GM18508 (cell line): ENCODE measurements around the gene METTL5.
"Not testable (repeated sequence)": the region's sequence is repeated elsewhere in the genome, so short reads cannot be mapped to it uniquely, and the experiment has no call there.

ENCODE experiments used
- ATAC-seq: cut with Tn5 transposase; IDR thresholded peaks from one replicate; pipeline ENCODE4 v1.9.1; 2021; ENCODE audit warnings: moderate number of reproducible peaks; ENCODE audit not compliant: insufficient read depth, unreplicated experiment

The METTL5 gene

DNA sequence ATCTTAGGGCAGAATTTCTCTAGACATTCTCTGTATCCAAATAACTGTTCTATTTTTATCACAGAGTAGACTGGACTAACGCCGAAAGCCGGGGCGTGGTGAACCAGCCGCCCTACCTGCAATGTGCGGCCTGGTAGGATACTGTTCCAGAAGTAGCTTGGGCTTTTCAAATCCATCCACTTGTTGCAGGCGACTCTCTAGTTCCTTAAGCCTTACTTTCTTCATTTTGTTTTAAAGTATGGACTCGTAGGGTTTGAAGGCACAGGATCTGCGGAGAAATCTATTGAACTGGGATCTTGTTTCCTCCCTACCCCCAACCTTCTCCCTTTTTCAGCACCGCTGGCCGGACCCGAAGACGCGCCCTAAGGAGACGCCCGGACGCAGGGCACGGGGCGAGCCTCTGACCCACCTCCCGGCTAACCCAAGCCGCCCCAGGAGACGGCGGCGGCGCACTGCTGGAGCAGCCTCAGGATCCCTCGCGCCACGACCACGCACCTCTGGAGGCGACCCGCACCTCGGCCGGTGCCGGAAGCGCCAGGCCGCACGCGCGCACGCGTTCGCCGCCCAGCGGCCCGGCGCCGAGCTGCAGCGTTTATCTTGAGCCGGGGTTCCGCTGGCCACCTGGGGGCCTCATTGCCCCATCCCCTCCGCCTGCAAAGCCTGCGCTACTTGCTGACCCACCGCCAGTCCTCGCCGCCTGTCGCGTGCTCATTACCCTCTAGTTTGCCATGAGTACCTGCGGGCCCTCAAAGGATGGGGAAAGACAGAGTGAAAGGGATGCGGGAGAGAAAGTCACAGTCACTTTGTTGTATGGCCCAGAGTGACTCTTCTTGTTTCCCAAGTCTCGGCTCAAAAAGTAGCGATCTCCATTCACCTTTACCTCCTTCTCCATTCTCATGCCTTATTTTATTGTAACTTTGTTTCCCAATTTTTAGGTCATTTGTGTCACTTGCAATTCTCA is at the start of gene METTL5:
METTL5 (minus strand) TSS at position 533 of the 961 bp plus-strand sequence; CDS start at position 225, 308 bp downstream.
- no peak for ATAC-seq

DNA sequence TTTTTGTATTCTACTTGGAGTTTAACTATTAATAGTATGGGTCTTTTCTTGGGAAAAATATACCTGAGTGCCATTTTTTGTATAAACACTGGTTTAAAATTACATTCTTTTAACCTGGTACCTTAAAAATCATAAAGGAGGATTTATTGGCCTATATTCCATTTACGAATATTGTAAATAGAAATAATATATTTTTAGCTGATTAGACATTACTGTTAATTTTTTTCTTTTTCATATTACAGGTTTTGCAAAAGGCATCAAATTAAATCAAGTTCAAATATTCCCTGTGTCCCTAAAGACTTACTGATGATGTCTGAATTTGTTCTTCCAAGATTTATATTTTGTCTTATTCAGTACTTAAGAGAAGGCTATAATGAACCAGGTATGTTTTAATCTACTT is 47.3 kb upstream of the METTL5 start:
- no peak for ATAC-seq

DNA sequence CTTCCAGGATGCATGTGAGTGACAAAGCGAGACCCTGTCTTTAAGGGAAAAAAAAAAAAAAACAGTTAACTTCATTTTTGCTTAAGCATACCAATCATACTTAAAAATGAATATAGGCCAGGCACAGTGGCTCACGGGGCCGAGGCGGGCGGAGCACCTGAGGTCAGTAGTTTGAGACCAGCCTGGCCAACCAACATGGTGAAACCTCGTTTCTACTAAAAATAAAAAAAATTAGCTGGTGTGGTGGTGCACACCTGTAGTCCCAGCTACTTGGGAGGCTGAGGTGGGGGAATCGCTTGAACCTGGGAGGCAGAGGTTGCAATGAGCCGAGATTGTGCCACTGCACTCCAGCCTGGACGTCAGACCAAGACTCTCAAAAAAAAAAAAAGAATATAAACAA is 46.7 kb upstream of the METTL5 start:
- not testable (repeated sequence) for ATAC-seq

DNA sequence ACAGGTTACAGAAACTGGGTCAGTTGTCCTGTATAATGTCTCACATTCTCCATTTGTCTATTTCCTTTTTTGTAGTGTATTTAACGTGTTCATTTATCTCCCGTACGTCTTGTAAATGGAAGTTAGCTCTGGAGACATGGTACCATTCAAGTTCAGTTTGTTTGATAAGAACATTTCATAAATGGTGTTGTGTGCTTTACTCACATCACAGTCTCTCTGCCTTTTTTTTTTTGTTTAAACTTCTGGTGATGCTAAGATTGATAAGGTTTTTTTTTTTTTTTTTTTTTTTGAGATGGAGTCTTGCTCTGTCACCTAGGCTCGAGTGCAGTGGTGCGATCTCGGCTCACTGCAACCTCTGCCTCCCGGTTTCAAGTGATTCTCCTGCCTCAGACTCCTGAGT is 44.2 kb upstream of the METTL5 start:
- no peak for ATAC-seq

DNA sequence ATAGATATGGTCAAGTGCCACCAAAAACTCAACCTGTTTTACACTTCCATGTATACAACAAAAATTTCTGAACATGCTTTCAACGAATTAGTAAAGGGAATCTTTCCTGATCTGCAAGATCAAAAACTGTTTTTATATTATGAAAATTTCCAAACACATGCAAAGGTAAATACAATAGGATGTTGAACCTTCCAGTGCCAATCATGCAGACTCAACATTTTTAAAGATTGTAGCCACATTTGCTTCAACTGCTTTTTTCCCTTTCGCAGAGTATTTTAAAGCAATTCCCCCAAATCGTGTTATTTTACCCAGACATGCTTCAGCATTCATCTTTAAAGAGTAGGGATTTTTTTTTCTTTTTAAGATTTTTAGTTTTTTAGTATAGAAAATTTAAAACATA is 42.9 kb upstream of the METTL5 start:
- no peak for ATAC-seq

DNA sequence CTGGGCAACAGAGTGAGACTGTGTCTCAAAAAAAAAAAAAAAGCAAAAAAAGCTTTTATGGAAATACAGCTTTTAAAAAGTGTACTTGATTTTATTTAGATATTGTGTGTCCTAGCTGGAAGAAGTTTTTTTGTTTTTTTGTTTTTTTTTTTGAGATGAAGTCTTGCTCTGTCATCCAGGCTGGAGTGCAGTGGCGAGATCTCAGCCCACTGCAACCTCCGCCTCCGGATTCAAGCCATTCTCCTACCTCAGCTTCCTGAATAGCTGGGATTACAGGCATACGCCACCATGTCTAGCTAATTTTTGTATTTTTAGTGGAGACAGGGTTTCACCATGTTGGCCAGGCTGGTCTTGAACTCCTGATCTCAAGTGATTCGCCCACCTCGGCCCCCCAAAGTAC is 41.5 kb upstream of the METTL5 start:
- not testable (repeated sequence) for ATAC-seq

DNA sequence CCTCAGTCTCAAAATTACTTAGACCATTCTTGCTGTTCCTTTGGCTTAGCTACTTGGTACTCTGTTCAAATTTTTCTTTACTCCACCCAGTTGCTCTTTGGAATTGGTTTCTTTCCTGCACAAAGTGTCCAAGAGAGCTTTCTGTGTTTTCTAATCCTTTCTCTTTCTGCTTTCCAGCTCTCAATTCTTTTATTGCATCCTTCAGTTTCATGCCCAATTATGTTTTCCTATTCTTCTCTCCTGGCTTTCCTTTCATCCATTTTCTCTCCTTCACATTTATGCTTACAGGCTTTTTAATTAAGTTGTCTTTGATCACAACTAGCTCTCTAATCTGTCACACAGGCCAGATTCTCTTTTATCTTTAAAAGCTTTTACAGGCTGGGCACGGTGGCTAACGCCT is 40.8 kb upstream of the METTL5 start:
- no peak for ATAC-seq

DNA sequence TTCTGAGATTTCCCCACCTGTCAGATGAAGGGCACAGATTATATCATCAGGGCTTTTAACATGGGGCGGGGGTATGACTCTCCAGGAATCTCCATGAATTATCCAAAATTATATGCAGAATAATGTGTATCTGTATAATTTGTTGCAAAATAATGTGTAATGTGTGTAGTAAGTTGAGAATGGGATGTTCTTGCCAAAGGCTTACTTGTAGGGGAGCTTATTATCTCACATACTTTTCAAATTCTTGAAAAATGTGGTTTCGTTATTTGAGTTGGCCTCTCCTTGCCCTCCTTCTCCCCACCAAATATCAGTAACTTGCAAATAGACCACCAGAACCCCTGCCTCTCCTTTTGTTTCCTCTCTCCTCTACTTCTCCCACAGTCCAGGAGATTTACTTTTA is 38.1 kb upstream of the METTL5 start:
- ATAC-seq: no peak

DNA sequence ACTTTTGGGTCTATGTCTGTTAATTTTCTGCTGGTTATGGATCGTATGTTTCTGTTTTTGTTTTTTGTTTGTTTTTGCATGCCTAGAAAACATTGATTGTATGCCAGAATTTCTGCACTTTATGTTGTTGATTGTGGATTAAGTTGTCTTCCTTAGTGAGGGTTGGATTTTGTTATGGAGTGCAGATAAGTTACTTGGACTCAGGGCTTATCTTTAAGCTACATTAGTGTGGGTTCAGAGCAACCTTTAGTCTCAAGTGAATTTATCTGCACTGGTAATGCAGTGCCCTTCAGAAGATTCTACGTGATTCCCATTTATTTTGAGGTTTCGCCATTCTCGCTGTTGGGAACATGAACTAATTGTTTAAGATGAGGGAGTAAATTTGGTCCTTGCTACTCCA is 35.4 kb upstream of the METTL5 start:
- no peak for ATAC-seq

DNA sequence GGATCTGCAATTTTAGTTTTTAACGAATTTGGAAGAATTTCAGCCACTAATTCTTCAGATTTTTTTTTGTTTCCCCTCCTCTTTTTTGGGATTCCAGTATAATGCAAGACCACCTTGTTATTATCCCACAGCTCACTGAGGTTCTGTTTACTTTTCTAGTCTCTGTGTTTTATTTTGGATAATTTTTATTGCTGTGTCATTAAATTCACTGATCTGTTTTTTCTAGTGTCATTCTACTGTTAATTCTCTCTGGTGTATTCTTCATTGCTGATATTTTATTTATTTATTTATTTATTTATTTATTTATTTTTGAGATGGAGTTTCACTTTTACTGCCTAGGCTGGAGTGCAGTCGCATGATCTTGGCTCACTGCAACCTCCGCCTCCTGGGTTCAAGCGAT is 34.7 kb upstream of the METTL5 start:
- ATAC-seq: no peak

DNA sequence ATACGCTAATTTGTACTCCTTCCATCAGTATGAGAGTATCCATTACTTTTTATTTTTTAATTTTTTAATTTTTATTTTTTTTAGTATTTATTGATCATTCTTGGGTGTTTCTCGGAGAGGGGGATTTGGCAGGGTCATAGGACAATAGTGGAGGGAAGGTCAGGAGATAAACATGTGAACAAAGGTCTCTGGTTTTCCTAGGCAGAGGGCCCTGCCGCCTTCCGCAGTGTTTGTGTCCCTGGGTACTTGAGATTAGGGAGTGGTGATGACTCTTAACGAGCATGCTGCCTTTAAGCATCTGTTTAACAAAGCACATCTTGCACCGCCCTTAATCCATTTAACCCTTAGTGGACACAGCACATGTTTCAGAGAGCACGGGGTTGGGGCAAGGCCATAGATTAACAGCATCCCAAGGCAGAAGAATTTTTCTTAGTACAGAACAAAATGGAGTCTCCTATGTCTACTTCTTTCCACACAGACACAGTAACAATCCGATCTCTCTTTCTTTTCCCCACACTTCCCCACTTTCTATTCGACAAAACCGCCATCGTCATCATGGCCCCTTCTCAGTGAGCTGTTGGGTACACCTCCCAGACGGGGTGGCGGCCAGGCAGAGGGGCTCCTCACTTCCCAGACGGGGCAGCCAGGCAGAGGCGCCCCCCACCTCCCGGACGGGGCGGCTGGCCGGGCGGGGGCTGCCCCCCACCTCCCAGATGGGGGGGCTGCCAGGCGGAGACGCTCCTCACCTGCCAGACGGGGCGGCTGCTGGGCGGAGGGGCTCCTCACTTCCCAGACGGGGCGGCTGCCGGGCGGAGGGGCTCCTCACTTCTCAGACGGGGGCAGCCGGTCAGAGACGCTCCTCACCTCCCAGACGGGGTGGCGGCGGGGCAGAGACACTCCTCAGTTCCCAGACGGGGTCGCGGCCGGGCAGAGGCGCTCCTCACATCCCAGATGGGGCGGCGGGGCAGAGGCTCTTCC is 30.9 kb upstream of the METTL5 start:
- not testable (repeated sequence) for ATAC-seq

DNA sequence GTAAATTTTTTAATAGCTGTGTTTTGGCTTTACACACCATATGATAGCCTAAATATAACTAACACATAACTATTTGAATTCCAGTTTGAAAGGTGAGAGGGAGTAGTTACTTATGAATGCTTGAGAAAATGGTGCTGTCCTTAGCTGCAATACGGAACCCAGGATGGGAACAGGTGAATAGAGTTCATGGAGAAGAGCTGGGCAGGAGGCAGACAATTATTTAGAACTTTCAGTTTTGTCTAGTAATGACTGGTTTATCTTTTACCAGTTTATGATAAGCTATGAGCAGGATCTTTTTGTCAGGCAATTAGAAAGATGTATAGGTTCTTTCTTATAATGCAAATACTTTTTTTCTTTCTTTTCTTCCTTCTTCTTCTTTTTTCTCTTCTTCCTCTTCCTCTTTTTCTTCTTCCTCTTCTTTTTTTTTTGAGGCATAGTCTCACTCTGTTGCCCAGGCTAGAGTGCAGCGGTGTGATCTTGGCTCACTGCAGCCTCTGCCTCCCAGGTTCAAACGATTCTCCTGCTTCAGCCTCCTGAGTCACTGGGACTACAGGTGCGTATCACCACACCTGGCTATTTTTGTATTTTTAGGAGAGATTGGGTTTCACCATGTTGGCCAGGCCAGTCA is 28.4 kb upstream of the METTL5 start:
- no peak for ATAC-seq

DNA sequence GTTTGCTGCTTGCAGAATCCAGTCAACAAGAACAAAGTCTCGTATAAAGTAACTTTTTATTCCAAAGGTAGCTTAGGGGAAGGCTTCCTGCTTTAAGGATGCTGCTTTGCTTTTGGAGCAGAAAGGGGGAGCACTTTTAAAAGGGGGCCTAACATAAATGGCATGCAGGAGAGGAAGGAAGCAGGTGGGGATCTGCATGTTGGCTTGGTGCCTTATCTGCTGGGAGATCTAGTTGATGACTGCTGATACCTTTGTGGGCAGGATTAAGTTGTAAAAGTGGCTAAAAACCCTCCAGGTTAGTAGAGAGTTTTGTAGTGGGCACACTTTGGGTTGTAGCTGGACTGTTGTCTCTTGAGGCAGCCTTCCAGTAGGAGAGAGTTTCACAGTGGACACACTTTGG is 25.0 kb upstream of the METTL5 start:
- no peak for ATAC-seq

DNA sequence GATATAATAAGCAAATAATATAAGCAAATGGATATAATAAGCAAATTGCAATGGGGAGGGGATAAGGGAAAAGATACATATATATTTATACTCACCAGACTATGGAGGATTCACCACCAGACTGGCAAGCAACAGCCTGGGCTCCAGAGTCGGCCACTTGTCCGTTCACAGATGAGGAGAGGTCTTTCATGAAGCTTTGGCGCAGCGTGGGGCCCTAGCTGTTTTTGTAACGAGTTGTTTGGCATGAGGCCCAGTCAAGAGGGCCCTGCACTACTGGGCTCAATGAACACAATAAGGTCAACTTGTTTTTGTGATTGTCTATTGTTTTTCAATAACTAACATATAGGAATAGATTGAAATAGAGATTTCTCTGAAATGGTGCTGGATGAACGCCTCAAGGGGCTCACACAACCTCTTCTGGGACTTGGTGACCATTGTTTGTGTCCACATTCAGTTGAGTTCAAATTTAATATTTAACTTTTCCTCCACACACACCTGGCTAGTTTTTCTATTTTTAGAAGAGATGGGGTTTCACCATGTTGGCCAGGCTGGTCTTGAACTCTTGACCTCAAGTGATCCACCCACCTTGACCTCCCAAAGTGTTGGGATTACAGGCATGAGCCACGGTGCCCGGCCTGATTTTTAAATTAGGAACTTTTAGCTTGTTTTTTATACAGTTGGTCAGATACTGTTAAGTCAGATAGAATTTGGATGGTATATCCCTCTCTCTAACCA is 24.4 kb upstream of the METTL5 start:
- not testable (repeated sequence) for ATAC-seq

DNA sequence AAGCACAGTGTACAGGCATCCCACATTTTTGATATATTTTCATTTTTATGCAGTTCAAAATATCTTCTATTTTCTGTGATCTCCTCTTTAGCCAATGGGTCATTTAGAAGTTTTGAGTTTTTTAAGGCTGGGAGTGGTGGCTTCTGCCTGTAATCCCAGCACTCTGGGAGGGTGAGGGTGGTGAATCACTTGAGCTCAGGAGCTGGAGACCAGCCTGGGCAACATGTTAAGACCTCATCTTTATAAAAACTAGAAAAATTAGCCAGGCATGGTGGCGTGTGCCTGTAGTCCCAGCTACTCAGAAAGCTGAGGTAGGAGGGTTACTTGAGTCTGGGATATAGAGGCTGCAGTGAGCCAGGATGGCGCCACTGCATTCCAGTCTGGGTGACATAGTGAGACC is 20.3 kb upstream of the METTL5 start:
- ATAC-seq: no peak

DNA sequence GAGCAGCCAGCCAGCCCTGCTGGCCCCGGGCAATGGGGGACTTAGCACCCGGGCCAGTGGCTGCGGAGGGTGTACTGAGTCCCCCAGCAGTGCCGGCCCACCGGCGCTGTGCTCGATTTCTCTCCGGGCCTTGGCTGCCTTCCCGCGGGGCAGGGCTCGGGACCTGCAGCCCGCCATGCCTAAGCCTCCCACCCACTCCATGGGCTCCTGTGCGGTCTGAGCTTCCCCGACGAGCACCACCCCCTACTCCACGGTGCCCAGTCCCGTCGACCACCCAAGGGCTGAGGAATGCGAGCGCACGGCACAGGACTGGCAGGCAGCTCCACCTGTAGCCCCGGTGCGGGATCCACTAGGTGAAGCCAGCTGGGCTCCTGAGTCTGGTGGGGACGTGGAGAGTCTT is 16.9 kb upstream of the METTL5 start:
- not testable (repeated sequence) for ATAC-seq

DNA sequence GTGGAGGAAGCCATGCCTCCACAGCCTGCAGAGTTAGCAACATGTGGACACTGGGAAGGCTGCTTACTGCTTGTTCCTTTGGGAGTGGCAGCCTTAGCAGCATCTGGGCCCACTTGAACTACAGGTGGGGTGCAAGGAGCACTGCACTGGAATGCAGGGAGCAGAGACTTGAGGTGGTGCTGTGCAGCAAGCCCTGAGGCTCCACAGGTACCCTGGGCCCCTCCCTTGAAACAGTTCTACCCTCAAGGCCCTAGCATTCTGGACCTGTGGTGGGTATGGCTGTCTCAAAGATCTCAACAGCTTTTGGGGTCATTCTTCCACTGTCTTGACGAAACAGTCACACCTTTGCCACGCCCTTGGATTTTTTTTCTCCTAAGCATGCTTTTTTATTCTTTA is 16.0 kb upstream of the METTL5 start:
- ATAC-seq: no peak

DNA sequence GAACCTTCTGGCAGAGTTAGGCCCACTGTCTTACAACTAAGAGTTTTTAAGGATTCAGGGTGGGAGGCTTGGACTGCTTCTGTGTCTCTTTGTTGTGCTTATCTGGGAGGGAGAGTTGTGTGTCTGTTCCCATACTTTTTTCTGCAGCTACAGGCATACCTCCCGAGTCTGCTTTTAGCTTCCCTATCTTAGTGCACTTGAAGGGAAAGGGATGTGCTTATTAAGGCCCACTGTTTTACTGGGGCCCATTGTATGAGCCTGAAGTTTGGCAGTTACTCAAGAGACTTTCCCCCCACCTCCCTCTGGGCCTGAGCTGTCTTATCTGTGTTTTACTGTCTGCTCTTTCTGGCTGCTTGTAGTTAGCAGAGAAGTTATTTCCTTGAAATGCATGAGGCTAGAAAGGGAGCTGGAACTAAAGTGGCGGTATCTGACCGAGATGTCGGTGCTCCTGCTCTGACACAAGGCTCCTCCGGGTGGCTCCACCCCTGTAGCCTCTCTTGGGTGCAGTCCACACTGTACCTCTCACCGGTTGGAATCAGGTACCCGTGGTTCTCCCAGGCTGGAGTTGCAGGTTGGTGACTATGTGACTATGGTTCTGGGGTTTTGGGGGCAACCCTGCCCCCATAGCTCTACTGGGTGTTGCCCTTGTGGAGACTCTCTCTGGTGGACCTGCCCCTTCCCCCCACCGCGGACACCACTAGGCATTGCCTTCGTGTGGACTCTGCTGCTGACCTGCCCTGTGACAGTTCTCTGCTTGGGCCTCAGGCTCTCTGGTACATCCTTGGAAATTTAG is 15.4 kb upstream of the METTL5 start:
- no peak for ATAC-seq
